Activated naive CD8-positive, alpha-beta T cell (primary cell): ENCODE measurements around the gene SLPI.

Experiments
- H3K27ac Mint-ChIP-seq: one replicate; pipeline ENCODE4 v1.8.0; 2021; ENCODE audit warnings: mixed read lengths
- H3K27me3 Mint-ChIP-seq: one replicate; pipeline ENCODE4 v1.8.0; 2021; ENCODE audit warnings: mixed read lengths
- H3K36me3 Mint-ChIP-seq: one replicate; pipeline ENCODE4 v1.8.0; 2021; ENCODE audit warnings: mixed read lengths
- H3K4me1 Mint-ChIP-seq: one replicate; pipeline ENCODE4 v1.8.0; 2021; ENCODE audit warnings: low read depth, mixed read lengths
- H3K4me3 Mint-ChIP-seq: one replicate; pipeline ENCODE4 v1.8.0; 2021; ENCODE audit warnings: mild to moderate bottlenecking, mixed read lengths
- H3K9me3 Mint-ChIP-seq: one replicate; pipeline ENCODE4 v1.8.0; 2021; ENCODE audit warnings: low read depth, mixed read lengths

The SLPI gene

GRCh38 chr20:45288860-45289259, 34.5 kb upstream of the SLPI start:
- H3K9me3 Mint-ChIP-seq, result no peaks in the 10 kb centered on the region
- no peak overlapping the region for H3K27ac Mint-ChIP-seq
- peaks cover 2% of the 10 kb centered on the region for H3K4me1 Mint-ChIP-seq
- no peaks in the 10 kb centered on the region for H3K36me3 Mint-ChIP-seq
- no peak overlapping the region for H3K4me3 Mint-ChIP-seq
- peaks cover 11% of the 10 kb centered on the region for H3K27me3 Mint-ChIP-seq

GRCh38 chr20:45288376-45288775, 34.0 kb upstream of the SLPI start:
- Mint-ChIP-seq H3K4me3 (no peak overlapping the region), H3K4me1 (no peaks in the 10 kb centered on the region), H3K9me3 (no peaks in the 10 kb centered on the region), H3K27me3 (peaks cover 13% of the 10 kb centered on the region), H3K27ac (no peak overlapping the region), H3K36me3 (no peaks in the 10 kb centered on the region)

- Mint-ChIP-seq H3K27ac (no peak overlapping the region), H3K4me1 (no peaks in the 10 kb centered on the region), H3K36me3 (no peaks in the 10 kb centered on the region), H3K9me3 (no peaks in the 10 kb centered on the region), H3K27me3 (peaks cover 17% of the 10 kb centered on the region), H3K4me3 (no peak overlapping the region)
Measured at GRCh38 chr20:45283551-45284057, 29.2 kb upstream of the SLPI start.

DNA sequence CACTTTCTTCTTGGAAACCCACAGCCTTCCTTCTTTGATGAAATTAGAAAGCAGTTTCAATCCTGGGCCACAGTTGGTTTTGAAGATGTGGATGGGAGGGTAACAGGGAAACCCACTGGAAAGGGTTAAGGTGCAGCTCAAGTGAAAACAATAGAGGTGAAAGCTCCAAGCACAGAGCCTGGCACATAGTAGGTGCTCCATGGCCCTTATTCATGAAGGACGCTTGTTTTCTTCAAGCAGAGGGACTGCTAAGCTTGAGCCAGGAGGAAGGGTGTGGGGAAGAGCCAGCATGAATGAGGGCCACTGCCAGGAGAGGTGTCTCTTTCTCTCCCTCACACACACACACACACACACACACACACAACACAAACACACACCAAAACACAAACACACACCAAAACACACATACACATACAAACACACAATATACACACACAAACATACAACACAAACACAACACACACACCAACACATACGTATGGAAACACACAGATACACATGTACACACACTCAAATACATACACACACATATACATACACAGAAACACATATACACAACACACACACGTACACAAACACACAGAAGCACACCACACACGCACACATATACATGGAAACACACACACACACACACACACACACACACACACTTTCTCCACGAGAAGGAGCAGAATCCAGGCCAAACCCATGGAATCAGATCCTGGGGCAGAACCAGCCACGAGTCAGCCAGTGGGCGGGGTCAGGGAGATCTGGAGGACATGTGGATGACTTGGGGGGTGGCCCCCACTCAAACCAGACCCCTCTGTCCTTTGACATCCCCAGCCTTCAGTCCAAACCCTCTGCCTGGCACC, 28.6 kb upstream of the SLPI start:
- Mint-ChIP-seq H3K9me3 (no peaks in the 10 kb centered on the region), H3K27me3 (peaks cover 19% of the 10 kb centered on the region), H3K27ac (no peak overlapping the region), H3K4me1 (no peaks in the 10 kb centered on the region), H3K4me3 (no peak overlapping the region), H3K36me3 (no peaks in the 10 kb centered on the region)

GRCh38 chr20:45279992-45280391, 25.6 kb upstream of the SLPI start:
- no peak overlapping the region for H3K4me3 Mint-ChIP-seq
- H3K4me1 Mint-ChIP-seq, result no peaks in the 10 kb centered on the region
- H3K27me3 Mint-ChIP-seq, result peaks cover 24% of the 10 kb centered on the region
- H3K27ac Mint-ChIP-seq, result no peak overlapping the region
- H3K9me3 Mint-ChIP-seq, result no peaks in the 10 kb centered on the region
- H3K36me3 Mint-ChIP-seq, result no peaks in the 10 kb centered on the region

- no peaks in the 10 kb centered on the region for H3K36me3 Mint-ChIP-seq
- no peaks in the 10 kb centered on the region for H3K9me3 Mint-ChIP-seq
- H3K27me3 Mint-ChIP-seq, result peaks cover 26% of the 10 kb centered on the region
- H3K4me3 Mint-ChIP-seq, result no peak overlapping the region
- H3K4me1 Mint-ChIP-seq, result no peaks in the 10 kb centered on the region
- no peak overlapping the region for H3K27ac Mint-ChIP-seq
Measured at GRCh38 chr20:45275338-45275737, 21.0 kb upstream of the SLPI start.

DNA sequence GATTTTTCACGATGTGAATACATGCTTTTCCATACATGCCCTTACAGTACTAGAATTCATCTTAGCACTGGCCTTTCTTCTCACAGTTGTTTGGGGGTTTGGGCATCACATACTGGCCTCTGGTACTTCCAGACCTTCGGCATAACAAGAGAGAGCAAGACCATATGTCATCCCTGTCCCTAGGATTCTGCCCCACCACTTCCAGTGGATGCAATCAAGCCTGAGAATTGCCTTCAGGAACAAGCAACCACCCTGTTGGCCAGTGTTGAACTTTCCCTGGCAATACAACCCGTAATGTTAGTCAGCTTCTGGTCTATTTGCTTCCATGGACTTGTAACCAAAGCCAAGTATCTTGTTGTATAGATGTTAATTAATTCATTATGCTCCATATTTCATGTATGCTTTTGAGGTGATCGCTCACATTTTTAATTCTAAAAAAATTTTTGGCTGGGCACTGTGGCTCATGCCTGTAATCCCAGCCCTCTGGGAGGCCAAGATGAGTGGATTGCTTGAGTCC, 15.4 kb upstream of the SLPI start:
- H3K4me1 Mint-ChIP-seq, result no peaks in the 10 kb centered on the region
- H3K36me3 Mint-ChIP-seq, result no peaks in the 10 kb centered on the region
- H3K4me3 Mint-ChIP-seq, result no peak overlapping the region
- H3K9me3 Mint-ChIP-seq, result no peaks in the 10 kb centered on the region
- peaks cover 17% of the 10 kb centered on the region for H3K27me3 Mint-ChIP-seq
- H3K27ac Mint-ChIP-seq, result no peak overlapping the region

- no peaks in the 10 kb centered on the region for H3K4me1 Mint-ChIP-seq
- no peak overlapping the region for H3K4me3 Mint-ChIP-seq
- H3K36me3 Mint-ChIP-seq, result no peaks in the 10 kb centered on the region
- no peak overlapping the region for H3K27ac Mint-ChIP-seq
- no peaks in the 10 kb centered on the region for H3K9me3 Mint-ChIP-seq
- peaks cover 17% of the 10 kb centered on the region for H3K27me3 Mint-ChIP-seq
Measured at GRCh38 chr20:45269056-45269455, 14.7 kb upstream of the SLPI start.

DNA sequence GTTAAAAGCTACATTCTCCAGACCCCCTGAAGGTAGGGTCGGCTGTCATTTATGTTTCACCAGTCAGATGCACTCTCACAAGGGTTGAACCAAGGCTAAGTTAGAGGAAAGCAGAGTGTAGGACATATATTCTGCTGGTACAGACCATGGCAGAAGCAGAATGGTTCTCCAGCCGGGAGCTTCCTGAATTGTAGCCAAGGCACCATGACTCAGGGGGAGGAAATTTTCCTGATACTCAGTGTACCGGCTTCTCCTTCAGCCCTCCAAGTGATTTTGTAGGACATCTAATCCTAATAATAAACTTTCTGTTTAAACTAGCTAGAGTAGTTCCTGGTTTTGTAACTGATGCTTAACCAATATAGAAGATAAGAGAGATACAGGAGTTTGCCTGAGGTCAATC, 14.2 kb upstream of the SLPI start:
- Mint-ChIP-seq H3K4me3 (no peak overlapping the region), H3K9me3 (no peaks in the 10 kb centered on the region), H3K36me3 (no peaks in the 10 kb centered on the region), H3K27ac (no peak overlapping the region), H3K4me1 (no peaks in the 10 kb centered on the region), H3K27me3 (peaks cover 16% of the 10 kb centered on the region)

DNA sequence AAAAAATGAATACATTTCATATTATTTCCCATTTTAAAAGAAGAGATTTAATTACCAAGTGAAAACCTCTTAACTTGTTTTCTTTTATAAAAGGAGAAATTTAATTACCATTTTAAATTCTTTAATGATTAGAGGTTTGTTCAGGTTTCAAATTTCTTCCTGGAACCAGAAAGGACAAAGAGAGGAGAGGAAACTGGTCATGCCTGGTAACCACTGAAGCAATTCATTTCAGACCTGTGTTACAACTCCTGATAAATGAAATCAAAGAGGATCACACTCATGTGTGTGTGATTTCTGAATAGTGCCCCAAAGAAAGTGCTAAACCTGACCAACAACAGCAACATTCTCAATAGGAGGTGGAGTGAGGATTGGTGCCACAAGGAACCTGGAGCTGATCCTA, 12.6 kb upstream of the SLPI start:
- H3K36me3 Mint-ChIP-seq, result no peaks in the 10 kb centered on the region
- H3K9me3 Mint-ChIP-seq, result no peaks in the 10 kb centered on the region
- H3K4me1 Mint-ChIP-seq, result no peaks in the 10 kb centered on the region
- H3K27ac Mint-ChIP-seq, result no peak overlapping the region
- peaks cover 13% of the 10 kb centered on the region for H3K27me3 Mint-ChIP-seq
- H3K4me3 Mint-ChIP-seq, result no peak overlapping the region

DNA sequence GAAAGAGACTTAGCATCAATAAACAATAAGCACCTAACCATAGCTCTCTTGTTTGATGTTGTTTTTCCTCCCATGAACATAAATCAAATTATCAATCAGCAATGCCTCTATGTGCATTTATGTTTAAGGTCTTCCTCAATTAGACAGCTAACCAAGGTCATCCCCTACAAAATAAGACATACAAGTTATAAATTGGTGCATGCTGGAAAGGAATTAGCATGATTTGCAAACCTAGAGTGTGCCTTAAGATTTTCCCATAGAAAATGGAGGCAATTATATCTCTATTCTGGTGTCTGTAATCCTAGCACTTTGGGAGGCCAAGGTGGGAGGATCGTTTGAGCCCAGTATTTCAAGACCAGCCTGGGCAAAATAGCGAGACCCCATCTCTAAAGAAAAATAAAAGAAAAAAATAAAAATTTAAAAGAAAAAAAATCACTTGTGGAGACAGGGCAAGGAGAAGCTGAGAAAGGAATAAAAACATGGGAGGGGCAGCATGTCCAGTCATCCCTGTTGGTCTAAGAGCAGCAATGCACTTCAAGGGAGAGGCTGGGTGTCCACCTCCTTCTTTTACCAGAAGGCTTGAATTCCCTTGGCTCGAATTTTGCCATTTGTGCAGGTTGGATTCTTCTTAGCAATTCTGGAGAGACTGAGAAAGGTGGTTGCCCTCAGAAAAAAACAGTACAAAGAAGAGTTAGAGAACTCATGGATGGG, 9.3 kb upstream of the SLPI start:
- Mint-ChIP-seq H3K27ac (no peak overlapping the region), H3K36me3 (no peaks in the 10 kb centered on the region), H3K27me3 (peaks cover 4% of the 10 kb centered on the region), H3K4me3 (no peak overlapping the region), H3K9me3 (no peaks in the 10 kb centered on the region), H3K4me1 (no peaks in the 10 kb centered on the region)

- no peaks in the 10 kb centered on the region for H3K4me1 Mint-ChIP-seq
- H3K36me3 Mint-ChIP-seq, result no peaks in the 10 kb centered on the region
Measured at GRCh38 chr20:45258664-45259063, 4.3 kb upstream of the SLPI start.

DNA sequence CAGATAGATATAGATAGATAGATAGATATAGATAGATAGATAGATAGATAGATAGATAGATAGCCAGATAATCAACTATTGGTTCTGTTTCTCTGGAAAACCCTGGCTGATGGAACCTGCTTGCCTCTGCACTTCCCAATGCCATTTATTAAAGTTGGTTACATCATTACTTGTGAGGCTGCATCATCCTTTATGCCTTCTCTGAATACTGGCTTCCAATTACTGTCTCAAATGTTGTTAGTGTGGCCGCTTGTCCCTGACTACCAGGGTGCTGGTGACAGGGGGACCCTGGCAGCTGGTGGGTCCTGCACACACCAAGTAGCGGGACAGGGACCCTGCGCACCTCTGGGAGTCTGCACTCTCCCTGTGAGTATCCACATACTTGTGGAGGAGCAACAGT, 3.9 kb upstream of the SLPI start:
- Mint-ChIP-seq H3K36me3 (no peaks in the 10 kb centered on the region), H3K4me3 (no peak overlapping the region)

More at GRCh38 chr20:45258664-45259063, 4.3 kb upstream of the SLPI start:
- Mint-ChIP-seq H3K27me3 (peaks cover 5% of the 10 kb centered on the region), H3K9me3 (no peaks in the 10 kb centered on the region), H3K4me3 (no peak overlapping the region), H3K27ac (no peak overlapping the region)

DNA sequence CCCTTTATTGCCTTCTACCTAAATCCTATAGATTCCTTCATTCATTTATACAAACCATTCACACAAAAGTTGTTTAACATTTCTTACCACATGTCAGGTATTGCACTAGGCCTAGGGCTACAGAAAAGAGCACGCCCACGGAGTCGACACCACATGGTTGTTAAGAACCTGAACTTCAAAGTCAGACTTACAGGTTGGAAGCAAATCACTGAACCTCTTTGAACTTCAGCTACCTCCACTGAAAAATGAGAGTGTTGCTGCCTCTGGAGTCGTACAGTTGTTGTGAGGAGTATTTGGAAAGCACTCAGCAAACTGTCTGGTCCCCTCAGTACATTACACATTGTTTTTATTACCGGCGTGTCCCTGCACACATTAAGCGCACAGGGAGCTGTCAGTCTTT, 3.3 kb upstream of the SLPI start:
- Mint-ChIP-seq H3K27ac (no peak overlapping the region), H3K36me3 (no peaks in the 10 kb centered on the region), H3K4me1 (no peaks in the 10 kb centered on the region), H3K4me3 (no peak overlapping the region), H3K27me3 (peaks cover 3% of the 10 kb centered on the region), H3K9me3 (no peaks in the 10 kb centered on the region)

More for the DNA sequence above, 3.9 kb upstream of the SLPI start:
- Mint-ChIP-seq H3K4me1 (no peaks in the 10 kb centered on the region), H3K27ac (no peak overlapping the region), H3K9me3 (no peaks in the 10 kb centered on the region), H3K27me3 (peaks cover 5% of the 10 kb centered on the region)

DNA sequence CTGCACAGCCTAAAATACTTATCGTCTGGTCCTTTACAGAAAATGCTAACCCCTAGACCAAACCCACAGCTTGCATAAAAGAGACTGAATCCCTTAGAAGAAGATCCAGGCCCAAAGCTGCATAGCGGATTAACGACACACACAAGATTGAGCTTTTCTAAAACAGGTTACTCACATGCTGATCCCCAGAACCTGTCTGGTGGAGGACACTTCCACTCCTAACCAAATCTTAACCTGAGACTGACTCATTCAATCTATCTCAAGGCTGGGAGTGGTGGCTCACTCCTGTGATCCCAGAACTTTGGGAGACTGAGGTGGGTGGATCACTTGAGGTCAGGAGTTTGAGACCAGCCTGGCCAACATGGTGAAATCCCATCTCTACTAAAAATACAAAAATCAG, 2.8 kb upstream of the SLPI start:
- Mint-ChIP-seq H3K9me3 (no peaks in the 10 kb centered on the region), H3K36me3 (no peaks in the 10 kb centered on the region), H3K4me1 (no peaks in the 10 kb centered on the region), H3K27ac (no peak overlapping the region), H3K4me3 (no peak overlapping the region), H3K27me3 (peaks cover 7% of the 10 kb centered on the region)
